GM21737 (cell line): ENCODE measurements around the gene DENND4A.
"Not testable (repeated sequence)": the region's sequence is repeated elsewhere in the genome, so short reads cannot be mapped to it uniquely, and the experiment has no call there.

Experiments used
- ATAC-seq: cut with Tn5 transposase; IDR thresholded peaks from one replicate; pipeline ENCODE4 v1.9.1; 2021; ENCODE audit warnings: mild to moderate bottlenecking, moderate library complexity; ENCODE audit not compliant: unreplicated experiment

The DENND4A gene

GRCh38 chr15:65639509-65639908 lies 152.6 kb downstream of the DENND4A start:
- no peak for ATAC-seq

DNA sequence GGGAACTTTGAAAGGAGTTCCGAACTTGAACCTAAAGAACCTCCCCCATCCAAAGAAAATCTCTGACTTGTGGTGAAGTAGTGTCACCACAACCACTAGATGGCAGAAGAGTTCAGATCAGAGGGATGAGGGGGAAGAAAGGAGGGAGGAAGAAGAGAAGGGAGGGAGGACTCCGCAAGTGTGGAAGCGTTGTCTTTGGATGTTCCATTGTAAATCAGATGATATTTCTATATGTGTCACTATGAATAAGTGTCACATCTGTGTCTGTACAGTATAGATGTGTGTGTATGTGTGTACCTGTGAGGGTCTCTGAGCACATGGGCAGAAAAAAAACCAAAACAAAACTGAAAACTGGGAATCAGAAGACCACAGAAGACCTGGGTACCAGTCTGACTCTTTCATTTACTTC lies 153.4 kb downstream of the DENND4A start:
- ATAC-seq: no peak

DNA sequence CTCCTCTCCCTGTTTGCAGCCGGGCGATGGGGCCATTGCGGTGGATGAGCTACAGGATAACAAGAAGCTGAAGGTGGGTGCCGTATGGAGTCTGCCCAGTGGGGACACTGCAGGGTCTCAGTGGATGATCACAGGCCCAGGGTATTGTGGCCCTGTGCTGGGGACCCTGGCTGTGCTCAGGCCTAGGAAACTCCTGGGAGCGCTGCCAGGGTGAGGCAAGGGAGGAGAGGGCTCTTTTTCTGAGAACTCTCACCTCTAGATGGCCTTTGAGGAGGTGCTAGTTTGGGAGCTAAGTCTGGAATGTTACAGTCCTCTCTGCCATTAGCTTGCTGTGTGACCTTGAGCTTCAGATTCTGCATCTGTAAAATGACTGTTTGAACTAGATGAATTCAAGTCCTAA lies 154.0 kb downstream of the DENND4A start:
- no peak for ATAC-seq

DNA sequence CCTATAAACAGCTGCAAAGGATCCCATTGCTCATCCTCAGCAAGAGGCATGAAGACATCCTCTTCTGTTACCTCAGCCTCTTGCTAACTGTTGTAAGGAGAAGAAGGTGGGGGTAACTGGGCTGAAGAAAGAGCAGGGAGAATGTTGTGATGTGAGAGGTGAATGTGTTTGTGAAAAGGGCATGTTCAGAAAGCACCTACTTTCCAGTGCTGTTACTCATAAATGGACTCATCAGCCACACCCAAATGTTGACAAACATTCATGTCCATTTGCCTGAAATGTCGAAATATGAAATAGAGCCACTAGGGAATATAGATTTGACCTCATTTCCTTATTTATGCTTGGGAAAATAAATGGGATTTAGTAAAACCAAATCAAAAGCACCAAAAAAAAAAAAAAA lies 157.7 kb downstream of the DENND4A start:
- no peak for ATAC-seq

- ATAC-seq: no peak
Observed at GRCh38 chr15:65633752-65634151, 158.3 kb downstream of the DENND4A start.

GRCh38 chr15:65632780-65633375 lies 159.2 kb downstream of the DENND4A start:
- no peak for ATAC-seq

GRCh38 chr15:65631503-65631902 lies 160.6 kb downstream of the DENND4A start:
- no peak for ATAC-seq

DNA sequence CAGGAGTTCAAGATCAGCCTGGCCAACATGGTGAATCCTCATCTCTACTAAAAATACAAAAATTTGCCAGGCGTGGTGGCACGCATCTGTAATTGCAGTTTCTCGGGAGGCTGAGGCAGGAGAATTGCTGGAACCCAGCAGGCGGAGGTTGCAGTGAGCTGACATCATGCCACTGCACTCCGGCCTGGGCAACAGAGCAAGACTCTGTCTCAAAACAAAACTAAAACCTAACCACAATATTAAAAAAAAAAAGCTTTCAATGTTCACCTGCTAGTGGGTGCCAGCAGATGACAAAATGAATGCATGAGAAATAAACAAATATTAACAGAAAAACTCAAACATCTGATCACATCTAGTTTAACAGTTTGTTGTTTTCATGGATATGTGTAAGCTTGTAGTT lies 161.3 kb downstream of the DENND4A start:
- no peak for ATAC-seq

GRCh38 chr15:65629548-65629947 lies 162.5 kb downstream of the DENND4A start:
- ATAC-seq: no peak

GRCh38 chr15:65626856-65627255 lies 165.2 kb downstream of the DENND4A start:
- no peak for ATAC-seq

- no peak for ATAC-seq
Observed at GRCh38 chr15:65623103-65623502, 169.0 kb downstream of the DENND4A start.

GRCh38 chr15:65621638-65622037 lies 170.5 kb downstream of the DENND4A start, which contains the start of gene SLC24A1:
Gene SLC24A1 (plus strand): TSS chr15:65621938. CDS start chr15:65624081, 2,143 bp downstream.
- ATAC-seq: no peak

GRCh38 chr15:65620833-65621232 lies 171.3 kb downstream of the DENND4A start:
- ATAC-seq: no peak

DNA sequence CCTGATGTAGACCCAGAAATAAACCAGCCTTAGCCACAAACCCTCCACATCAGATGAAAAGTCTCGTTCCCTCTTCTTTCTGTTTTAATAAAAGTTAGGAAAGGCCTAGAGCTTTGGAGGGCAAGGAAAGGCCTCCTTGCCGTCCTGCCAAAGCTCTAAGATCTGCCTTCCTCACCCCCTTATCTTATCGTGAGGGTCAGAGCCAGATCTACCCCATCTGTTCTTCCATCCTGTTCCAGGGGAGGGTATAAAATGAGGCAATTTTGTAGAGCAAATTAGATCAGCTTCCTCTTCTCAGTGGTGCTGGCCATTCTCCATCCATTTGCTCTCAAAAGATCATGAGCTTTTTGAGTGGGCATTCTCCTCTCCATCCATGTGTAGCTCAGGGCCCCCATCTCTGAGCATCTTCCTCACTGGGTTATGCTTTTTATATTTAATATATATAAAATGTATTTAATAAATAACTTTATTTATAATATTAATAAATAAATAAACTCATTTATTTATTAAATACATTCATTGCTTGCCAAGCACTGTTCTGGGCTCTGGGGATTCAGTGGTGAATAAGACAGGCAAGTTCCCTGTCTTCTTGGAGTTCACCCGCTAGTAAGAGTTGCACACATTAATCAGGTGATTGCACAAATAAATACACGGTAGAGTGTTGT lies 172.3 kb downstream of the DENND4A start:
- ATAC-seq: no peak

GRCh38 chr15:65618560-65619109 lies 173.5 kb downstream of the DENND4A start:
- ATAC-seq: no peak

GRCh38 chr15:65615887-65616286 lies 176.2 kb downstream of the DENND4A start:
- not testable (repeated sequence) for ATAC-seq

- no peak for ATAC-seq
Observed at GRCh38 chr15:65612949-65613744, 178.9 kb downstream of the DENND4A start.

DNA sequence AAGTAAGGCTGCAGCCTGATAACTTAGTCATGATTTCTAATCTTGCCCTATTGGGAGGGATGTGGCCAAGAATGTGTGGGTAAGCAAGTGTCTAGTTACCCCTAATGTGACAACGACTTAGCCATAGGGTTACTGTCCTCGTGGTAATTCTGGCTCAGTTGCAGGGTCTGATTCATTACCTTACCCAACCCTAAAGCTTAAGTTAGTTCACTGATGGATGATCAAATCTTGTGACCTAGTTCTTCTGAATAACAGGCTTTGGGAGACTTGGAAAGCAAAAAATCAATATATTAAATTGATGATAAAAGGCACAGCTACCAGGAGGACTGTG lies 179.5 kb downstream of the DENND4A start:
- ATAC-seq: no peak

DNA sequence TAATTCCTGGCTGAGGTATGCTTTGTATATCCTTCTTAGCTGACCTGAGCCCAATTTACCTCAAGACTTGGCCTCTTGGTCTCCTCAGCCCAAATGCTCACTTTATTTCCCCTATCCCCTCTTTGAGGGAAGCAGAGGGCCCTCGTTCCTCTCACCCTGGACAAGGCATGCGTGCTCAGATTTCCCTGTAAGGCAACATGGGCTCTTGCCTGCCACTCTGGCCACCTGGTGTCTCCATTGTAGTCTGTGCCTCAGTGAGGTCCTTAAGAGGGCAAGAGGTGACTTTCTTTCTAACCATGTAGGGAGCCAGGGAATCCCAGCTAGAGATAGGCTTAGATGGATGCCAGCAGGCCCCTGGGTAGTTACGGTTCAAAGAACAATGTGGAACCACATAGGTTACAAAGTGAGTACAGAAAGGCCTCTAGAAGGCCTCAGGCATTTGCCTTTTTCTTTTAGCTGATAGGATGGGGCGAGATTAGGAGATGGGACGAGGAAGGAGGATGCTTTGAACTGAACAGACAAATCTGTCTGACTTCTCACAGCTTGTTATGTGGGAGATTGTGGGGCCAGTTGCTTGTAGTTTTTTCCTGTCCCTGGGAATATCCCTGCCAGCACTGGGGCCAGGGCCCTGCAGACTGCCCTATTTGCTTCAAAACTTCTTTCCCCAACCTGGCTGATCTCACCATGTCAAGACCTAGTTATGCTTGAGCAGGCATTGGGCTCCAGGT lies 180.0 kb downstream of the DENND4A start:
- no peak for ATAC-seq

GRCh38 chr15:65610871-65611718 lies 181.0 kb downstream of the DENND4A start, which contains the start of gene INTS14:
Gene INTS14 (minus strand): TSS chr15:65611131. CDS start chr15:65607380, 3,751 bp downstream.
- peak; percentile 88 for ATAC-seq
